ENCODE data around the gene ATP6V0B.

Gene ATP6V0B

DNA sequence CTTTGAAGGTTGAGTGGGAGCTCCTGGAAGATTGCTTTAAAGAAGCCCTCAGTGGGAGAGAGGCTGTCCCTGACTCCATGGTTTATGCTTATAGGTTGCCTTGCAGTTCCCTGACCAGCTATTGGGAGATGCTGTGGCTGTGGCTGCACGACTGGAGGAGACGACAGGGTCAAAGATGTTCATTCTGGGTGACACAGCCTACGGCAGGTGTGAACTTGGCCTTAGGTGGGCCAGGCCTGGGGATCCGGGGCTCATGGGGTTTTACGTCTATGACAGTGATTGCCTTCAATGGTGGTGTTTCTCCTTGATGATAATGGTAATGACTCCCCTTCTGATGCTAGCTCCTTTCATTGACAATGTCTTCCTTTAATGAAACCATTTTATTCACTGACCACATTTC, 4.3 kb upstream of the ATP6V0B start:
- DNase-seq = no peak

DNA sequence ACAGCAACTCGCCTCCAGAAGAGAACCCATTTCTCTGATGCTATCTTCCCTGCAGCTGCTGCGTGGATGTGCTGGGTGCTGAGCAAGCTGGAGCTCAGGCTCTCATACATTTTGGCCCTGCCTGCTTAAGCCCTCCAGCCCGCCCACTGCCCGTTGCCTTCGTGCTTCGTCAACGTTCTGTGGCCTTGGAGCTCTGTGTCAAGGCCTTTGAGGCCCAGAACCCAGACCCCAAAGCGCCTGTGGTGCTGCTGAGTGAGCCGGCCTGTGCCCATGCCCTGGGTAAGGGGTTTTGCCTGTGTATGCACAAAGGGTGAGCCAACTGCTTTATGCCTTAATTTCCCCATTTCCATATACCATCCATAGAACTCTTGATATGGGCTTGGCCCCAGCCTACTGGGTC, 3.8 kb upstream of the ATP6V0B start:
- no peak for DNase-seq

DNA sequence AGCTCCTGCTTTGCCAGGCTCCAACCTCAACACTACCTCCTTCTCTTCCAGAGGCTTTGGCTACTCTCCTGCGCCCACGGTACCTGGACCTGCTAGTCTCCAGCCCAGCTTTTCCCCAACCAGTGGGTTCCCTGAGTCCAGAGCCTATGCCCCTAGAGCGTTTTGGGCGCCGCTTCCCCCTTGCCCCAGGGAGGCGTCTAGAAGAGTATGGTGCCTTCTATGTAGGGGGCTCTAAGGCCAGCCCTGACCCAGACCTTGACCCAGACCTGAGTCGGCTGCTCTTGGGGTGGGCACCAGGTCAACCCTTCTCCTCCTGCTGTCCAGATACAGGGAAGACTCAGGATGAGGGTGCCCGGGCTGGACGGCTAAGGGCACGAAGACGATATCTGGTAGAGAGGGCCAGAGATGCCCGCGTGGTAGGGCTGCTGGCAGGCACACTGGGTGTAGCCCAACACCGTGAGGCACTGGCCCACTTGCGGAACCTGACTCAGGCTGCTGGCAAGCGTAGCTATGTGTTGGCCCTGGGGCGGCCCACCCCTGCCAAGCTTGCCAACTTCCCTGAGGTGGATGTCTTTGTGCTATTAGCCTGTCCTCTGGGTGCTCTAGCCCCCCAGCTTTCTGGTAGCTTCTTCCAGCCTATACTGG, 3.3 kb upstream of the ATP6V0B start:
- DNase-seq = no peak

DNA sequence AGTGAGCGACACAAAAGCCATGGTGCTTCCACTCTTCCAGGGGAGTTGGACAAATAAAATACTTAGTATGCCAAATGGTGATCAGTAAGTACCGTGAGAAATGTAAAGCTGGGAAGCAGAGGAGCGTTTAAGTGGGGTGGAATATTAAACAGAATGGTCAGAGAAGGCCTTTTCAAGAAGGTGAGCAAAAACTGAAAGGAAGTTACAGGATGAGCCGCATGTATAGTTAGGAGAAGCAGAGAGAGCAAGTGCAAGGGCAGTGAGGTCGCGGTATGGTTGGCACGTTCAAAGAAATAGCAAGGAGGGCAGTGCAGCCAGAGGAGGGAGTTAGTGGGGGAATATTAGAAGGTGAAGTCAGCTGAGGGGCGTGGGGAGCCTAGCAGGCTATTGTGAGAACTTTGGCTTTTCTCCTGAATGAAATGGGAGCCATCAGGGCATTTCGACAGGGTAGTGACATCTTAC, 748 bp upstream of the ATP6V0B start:
- DNase-seq = peak; percentile 56

DNA sequence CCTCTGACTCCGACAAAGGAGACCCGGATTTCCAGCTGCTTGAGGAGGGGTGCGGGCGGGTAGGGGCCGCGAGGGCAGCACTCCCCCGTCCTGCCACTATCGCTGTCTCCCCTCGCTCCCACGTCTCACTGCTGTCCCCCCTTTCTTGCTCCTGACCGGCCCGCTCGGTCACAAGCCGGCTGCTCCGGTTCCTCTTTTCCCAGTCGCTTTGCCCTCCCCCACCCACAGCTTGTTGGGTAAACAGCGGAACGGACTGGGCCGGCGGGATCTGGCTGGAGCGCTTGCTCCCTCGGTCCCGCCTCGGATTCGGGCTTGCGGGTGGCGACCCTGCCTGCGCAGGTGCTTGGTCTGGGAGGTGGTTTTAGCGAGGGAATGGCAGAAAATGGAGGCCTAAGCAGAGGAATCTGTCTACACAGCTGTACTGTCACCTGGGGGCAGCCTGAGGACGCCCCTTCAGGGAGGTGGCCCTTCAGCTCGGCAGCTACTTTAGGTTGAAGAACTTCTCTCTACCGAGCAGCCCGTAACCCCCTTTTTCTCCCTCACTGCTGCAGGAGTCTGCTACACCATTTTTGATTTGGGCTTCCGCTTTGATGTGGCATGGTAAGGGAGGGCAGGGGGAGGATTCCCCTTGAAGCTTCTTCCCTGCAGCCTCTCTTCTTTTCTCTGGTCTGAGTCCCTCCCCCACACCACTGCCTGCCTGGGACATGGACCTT, 645 bp downstream of the ATP6V0B start:
- DNase-seq = peak; percentile 36

DNA sequence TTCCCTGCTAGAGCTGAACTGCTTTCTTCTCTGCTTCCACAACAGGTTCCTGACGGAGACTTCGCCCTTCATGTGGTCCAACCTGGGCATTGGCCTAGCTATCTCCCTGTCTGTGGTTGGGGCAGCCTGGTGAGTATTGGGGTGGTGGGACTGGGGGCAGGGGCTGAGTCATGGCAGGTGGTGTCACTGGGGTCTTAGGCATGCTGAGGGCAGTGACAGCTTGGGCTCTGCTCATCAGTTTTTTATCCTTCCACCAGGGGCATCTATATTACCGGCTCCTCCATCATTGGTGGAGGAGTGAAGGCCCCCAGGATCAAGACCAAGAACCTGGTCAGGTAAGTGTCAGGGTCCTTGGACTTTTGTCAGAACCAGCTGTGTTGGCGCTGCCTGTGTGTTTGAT, 1.3 kb downstream of the ATP6V0B start:
- DNase-seq = no peak

DNA sequence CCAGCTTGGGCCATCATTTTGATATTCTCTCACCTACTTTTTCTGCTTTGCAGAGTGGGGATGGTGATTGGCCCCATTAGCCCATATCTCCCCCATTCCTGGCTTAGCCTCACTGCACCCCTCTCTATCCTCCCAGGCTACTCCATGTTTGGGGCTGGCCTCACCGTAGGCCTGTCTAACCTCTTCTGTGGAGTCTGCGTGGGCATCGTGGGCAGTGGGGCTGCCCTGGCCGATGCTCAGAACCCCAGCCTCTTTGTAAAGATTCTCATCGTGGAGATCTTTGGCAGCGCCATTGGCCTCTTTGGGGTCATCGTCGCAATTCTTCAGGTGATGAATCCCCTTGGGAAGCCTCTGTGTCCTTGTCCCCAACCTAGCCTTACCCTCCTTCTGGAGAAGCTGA, 2.1 kb downstream of the ATP6V0B start:
- DNase-seq = no peak

DNA sequence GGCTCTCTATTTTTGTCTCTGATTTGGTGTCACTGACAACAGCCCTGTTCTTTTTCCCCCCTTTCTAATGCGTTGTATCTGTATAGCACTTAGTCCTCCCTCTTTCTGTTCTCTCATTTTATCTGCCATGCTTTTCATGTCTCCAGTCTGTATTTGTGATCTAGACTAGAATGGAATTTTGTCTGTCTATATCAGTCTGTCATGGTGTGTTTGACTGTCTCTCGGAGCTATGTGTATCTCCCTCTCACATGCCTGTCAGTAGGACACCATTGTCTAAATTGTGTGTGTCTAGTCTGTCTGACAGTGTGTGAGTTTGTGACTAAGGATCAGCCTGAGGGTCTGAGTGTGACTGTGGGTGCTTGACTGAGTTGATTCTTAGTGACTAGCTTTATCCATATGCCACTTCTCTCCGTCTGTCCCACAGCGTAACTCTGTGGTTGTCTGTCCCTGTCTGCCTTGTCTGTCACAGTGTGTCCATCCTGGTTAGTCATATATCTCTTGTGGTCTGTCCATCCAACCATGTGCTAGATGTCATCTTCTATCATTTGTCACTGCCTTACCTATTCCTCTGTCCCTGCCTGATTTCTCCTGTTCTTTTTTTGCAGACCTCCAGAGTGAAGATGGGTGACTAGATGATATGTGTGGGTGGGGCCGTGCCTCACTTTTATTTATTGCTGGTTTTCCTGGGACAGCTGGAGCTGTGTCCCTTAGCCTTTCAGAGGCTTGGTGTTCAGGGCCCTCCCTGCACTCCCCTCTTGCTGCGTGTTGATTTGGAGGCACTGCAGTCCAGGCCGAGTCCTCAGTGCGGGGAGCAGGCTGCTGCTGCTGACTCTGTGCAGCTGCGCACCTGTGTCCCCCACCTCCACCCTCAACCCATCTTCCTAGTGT, 2.9 kb downstream of the ATP6V0B start:
- DNase-seq = no peak

DNA sequence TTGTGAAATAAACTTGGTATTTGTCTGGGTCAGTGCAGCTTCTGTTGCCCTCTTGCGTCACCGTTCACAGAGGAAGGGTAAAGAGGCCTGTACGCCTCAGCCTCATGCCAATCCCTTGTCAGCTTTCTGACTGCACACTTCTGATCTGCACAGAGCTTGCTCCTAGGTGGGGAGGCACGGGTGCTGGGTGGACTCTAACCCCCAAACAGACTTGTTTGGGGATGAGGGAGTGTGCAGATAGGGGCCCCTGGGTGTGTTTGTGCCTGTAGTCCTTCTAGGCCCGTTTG, 3.4 kb downstream of the ATP6V0B start:
- DNase-seq = no peak

DNA sequence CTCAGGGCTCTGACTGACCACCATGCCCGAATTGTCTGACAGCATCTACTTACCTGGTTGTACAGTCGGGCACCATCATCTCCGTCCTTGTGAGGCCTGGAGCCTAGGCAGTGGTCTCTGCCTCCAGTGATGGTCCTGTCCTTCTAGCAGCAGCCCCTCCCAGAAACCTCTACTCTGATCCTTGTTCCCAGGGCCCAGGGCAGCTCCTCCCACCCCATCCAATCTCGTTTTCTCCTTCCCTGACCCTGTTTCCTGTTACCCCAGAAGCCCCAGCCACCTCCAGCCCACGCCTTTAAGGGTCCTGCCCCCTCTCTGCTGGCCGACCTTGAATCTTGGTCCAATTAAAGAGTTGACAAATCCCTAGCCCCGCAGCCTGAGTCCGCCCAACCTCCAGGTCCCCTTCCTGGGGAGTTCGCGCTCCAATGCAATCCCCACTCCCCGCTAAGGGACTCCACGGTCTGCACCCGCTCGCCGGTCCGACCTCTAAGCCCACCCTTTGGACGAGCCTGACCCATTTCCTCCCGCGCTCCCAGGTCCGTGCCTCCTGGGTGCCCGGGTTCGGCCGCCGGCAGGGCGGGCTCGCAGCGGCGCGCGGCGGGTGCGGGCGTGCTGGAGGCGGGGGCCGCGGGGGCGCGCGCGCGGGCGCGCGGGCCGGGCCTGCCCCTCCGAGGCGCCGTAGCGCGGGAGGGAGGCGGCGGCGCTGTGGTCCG, 3.9 kb downstream of the ATP6V0B start, which contains the start of gene B4GALT2:
Gene B4GALT2, plus strand, starts transcription at position 660 of the 710 bp plus-strand sequence. CDS start 1,951 bp downstream, outside the sequence.
- peak; percentile 20 for DNase-seq

DNA sequence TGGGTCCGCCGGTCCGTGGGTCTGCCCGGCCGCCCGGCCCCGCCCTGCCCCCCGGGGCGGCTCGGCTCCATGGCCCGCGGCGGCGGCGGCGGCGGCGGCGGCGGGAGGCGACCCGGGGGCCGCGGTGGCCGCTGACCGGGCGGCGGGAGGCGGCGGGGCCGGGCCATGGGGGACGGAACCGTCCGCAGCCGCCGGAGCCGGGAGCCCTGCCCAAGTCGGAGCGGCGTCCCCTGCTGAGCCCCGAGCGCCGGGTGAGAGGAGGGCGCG, 4.4 kb downstream of the ATP6V0B start:
- DNase-seq = no peak

DNA sequence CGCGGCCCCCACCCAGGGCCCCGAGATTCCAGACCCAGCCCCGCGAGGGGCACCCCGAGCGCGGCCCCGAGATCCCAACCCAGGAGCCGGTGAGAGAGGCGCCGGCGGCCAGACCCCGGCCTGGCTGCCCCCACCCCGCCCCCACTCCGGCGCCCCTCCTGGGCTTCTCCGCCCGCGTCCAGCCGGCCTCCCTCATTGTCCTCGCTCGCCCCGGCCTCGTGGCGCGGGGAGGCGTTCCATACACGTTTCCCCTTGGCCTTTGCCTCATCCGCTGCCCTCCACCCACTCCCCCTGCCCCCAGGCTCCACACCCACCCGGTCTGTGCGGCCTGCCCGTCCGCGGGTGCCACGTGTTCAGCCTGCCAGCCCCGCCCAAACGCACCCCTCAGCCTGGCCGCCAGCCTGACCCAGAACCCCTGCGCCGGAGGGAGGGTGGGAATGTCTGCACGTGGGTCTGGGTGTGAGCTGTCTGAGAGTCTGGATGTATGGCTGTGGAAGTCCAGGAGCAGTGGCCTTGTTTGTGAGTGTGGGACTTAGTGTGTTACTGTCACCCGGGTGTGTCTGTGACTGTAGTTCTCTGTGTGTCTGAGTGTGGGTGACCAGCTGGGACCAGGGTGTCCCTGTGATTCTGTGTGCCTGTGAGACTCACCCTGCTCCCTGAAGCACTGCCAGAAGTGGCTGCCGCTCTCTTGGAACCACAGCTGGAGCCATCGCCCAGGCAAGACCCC, 4.9 kb downstream of the ATP6V0B start:
- DNase-seq = peak; percentile 26

DNA sequence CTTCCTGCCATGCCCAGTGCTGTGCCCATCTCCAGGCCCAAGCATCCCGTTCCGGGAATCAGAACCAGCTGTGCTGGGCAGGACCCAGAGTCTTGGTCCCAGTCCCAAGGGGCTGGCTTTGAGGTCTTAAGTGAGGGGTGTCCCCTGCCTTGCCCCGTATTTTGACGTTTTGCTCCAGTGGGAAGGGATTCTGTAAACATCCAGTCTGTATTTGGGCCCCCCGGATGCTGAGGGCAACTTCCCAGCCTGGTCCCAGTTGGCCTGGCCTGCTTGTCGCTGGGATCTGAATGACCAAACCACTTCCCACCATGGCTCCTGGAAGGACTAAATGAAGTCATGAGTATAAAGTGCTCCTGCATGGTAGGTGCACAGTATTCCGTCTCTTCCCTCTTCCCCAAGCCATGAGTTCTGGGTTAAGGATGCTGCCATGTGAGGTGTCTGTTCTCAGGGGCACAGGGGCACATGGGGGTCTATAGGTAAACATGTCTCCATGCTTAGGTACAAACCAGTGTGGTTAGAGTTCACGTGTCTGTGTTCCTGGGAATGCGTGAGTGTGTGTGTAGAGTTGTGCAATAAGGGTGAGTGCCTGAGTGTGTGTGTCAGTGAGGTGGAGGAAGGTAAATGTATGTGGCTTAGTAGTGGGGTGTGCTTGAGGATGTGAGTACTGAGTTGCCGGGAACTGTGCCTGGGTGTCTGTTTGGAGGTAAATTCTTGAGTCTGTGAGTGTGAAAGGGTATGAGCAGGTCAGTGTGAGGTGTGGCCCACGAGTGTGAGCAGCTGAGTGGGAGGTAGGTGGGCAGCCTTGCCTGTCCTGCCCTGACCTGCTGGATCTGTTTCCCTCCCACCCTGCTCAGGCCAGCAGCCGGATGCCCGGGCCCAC, 5.7 kb downstream of the ATP6V0B start:
- no peak for DNase-seq

DNA sequence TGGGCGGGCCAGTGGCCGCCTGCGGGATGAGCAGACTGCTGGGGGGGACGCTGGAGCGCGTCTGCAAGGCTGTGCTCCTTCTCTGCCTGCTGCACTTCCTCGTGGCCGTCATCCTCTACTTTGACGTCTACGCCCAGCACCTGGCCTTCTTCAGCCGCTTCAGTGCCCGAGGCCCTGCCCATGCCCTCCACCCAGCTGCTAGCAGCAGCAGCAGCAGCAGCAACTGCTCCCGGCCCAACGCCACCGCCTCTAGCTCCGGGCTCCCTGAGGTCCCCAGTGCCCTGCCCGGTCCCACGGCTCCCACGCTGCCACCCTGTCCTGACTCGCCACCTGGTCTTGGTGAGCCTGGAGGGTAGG, 6.4 kb downstream of the ATP6V0B start:
- no peak for DNase-seq

DNA sequence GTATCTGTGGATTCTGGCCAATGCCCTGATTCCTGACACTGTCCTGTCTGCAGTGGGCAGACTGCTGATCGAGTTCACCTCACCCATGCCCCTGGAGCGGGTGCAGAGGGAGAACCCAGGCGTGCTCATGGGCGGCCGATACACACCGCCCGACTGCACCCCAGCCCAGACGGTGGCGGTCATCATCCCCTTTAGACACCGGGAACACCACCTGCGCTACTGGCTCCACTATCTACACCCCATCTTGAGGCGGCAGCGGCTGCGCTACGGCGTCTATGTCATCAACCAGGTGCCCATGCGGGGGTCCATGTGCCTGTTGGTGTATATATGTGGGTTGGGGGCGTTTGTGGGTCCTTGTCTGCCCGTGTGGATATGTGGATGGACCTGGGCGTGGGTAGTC, 6.9 kb downstream of the ATP6V0B start:
- DNase-seq = no peak

DNA sequence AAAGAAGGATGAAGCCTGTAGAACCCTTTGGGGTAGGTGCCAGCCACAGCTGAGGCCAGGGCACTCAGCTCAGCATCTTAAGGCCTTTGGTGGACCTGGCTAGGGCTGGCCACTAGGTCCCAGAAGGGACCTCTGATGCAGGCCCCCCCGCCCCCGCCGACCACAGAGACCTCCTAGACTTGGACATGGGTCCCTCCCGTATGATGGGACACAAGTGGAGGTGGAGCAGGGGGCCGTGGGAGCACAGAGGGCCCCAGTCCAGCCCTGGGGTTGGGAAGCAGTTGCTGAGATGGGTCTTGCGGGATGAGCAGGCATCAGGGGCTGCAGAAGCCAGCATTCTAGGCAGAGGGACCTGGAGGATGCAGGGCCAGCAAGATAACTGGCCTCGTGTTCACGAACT, 7.5 kb downstream of the ATP6V0B start:
- no peak for DNase-seq

DNA sequence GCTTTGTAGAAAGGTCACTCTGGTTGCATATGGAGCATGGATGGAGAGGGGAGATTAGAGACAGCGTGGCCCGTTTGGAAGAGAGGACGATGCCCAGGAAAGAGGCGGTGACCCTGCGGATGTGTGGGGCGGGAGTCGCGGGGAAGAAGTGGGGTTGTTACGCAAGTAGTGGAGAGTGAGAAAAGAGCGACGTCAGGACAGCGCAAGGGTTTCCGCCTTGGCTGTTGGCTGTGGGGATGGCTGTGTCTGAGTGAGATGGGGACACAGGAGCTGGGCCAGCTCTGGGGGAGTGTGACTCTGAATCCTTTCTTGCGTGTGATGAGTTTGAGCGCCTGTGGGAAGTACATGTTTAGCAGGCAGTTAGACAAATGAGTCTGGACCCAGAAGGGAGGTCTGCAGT, 8.0 kb downstream of the ATP6V0B start:
- no peak for DNase-seq

DNA sequence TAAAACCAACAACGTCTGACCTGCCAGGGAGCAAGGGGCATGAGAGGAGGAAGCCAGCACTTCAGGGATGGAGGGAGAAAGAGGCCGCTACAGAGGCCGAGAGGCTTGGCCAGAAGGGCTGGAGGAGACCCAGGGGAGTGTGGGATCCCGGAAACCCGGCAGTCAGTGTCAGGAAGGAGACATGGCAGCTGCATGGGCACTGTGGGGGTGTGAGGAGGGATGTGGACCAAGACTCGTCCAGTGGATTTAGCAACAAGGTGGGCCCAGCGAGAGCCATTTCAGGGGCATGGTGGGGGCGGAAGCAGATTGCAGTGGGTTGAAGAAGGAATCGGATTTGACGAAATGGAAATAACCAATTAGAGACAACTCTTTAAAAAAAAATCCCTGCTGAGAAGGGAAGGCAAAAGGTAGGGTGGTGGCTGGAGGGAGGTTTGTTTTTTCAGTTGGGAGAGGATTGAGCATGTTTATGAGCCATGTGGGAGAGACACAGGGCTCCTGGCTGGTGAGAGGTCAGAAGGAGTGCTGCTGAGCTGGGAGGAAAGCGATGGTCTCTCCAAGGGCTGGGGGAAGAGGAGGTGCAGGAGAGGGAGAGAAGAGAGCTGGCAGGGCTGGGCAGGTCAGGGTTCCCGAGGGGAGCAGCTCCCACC, 8.6 kb downstream of the ATP6V0B start:
- no peak for DNase-seq

DNA sequence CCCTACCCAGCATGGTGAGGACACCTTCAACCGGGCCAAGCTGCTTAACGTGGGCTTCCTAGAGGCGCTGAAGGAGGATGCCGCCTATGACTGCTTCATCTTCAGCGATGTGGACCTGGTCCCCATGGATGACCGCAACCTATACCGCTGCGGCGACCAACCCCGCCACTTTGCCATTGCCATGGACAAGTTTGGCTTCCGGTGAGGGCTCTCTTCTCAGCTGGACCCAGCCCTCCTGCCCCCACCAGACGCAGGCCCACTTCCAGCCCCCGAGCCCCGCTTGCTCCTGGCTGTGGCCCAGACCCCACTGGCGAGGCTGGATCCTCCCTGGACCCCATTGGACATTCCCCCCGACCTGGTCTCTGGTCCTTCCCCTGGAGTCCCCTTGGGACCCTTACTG, 10.1 kb downstream of the ATP6V0B start:
- no peak for DNase-seq

DNA sequence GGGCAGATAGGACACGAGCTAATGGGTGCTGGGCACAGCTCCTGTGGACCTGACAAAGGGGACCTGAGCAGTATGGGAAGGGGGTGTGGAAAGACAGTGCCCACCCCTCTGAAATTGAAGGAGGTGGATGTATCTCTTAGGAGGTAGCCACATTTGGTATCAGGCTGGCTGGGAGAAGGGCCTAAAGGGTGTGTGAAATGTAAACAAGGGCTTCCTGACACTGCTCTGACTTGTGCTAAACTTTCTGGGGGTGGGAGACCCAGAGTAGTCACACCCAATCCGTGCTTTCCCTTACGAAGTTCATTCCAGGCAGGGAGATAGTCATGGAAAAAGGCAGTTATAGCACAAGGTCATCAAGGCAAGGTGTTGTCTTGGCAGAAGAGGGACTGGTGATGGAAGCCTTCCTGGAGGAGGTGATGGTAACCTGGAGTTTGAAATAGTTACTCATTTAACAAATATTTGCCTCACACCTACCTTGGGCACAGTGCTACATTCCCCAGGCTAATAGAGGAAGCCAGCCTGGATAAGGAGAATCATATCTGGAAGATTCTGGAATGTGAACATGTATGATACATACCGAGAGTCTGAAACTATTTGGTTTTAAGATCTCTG, 11.3 kb downstream of the ATP6V0B start:
- no peak for DNase-seq

DNA sequence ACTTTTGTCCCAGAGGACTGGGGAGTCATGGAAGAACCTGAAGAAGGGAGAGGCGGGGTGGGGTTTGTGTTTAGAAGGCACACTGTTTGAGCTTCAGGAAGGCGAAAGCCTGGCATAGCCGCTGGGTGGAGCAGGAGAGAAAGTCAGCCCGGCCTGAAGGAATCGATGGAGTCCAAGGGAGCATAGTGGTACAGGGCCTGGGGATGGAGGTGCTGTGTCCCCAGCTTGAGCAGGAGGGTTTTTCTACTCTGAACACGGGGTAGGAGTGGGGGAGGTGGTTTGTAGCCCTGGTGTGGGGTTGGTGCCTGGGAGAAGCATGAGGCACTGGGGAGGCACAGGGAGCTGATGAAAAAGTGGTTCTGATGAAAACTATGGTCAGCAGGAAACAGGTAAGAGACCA, 12.0 kb downstream of the ATP6V0B start:
- no peak for DNase-seq

All from NCI-H146 (cell line).